Spleen (tissue), 11 donors: ENCODE measurements around the gene MIPEP. TPM values are rescaled to one million over a fixed set of nuclear protein-coding genes. Genes with fewer than 3 reads are reported as not detected.

Source experiments
- DNase-seq: peaks from one replicate; pipeline ENCODE4 v3.0.0-alpha.2; 2020
- H3K27ac ChIP-seq, 8 donors: fragments of 200-600 bp; sonication (generic) in 7 of 8; 1 replicate in 4 of 8; 2 replicates in 4 of 8; pipeline versions ENCODE4 v1.5.0 to v1.8.0; 2016 to 2021; ENCODE audit warnings: inconsistent platforms in 4 of 8, mild to moderate bottlenecking in 4 of 8, moderate library complexity in 1 of 8
- H3K27me3 ChIP-seq, 7 donors: fragments of 200-600 bp; sonication (generic) in 6 of 7; replicated peaks in 1 of 7; 1 replicate in 4 of 7; 2 replicates in 3 of 7; pipeline versions ENCODE4 v1.5.0 to v1.8.0; 2016 to 2021; ENCODE audit warnings: inconsistent platforms in 3 of 7, mild to moderate bottlenecking in 1 of 7
- H3K36me3 ChIP-seq, 6 donors: fragments of 200-600 bp; sonication (generic) in 5 of 6; 1 replicate in 4 of 6; 2 replicates in 2 of 6; pipeline versions ENCODE4 v1.5.0 to v1.8.0; 2016 to 2021; ENCODE audit warnings: inconsistent platforms in 2 of 6
- H3K4me1 ChIP-seq, 6 donors: fragments of 200-600 bp; sonication (generic) in 5 of 6; 1 replicate in 3 of 6; 2 replicates in 3 of 6; pipeline versions ENCODE4 v1.5.0 to v1.8.0; 2016 to 2021; ENCODE audit warnings: inconsistent platforms in 3 of 6
- H3K4me3 ChIP-seq, 8 donors: fragments of 200-600 bp; sonication (generic) in 7 of 8; 1 replicate in 4 of 8; 2 replicates in 4 of 8; pipeline versions ENCODE4 v1.5.0 to v1.8.0; 2016 to 2021; ENCODE audit warnings: inconsistent platforms in 4 of 8, mild to moderate bottlenecking in 4 of 8, moderate library complexity in 2 of 8
- H3K9me3 ChIP-seq, 8 donors: fragments of 200-600 bp; sonication (generic) in 7 of 8; 1 replicate in 4 of 8; 2 replicates in 4 of 8; pipeline versions ENCODE4 v1.5.0 to v1.8.0; 2016 to 2021; ENCODE audit warnings: inconsistent platforms in 4 of 8
- CTCF ChIP-seq, 11 experiments: fragments of 200-600 bp in 7 of 11; fragments of 450-650 bp in 4 of 11; sonication (generic) in 4 of 11; IDR thresholded peaks in 8 of 11; conservative IDR thresholded peaks in 3 of 11; 1 replicate in 7 of 11; 2 replicates in 4 of 11; pipeline versions ENCODE4 v1.4.0 to v1.8.0; 2016 to 2021; ENCODE audit warnings: antibody characterized with exemption in 11 of 11, inconsistent platforms in 4 of 11, mild to moderate bottlenecking in 1 of 11
- POLR2A ChIP-seq, 3 donors: fragments of 450-650 bp; IDR thresholded peaks; one replicate each; pipeline ENCODE4 v1.5.1; 2017; ENCODE audit warnings: antibody characterized with exemption in 3 of 3, mild to moderate bottlenecking in 1 of 3
- POLR2AphosphoS5 ChIP-seq, 3 donors: sonication (generic); formaldehyde crosslinking; IDR thresholded peaks; one replicate each; pipeline ENCODE4 v1.5.1; 2017; ENCODE audit warnings: antibody characterized with exemption in 3 of 3
- WGBS, 5 donors: extraction: QIAGEN DNeasy Blood & Tissue Kit in 3 of 5; methylation state at CpG; one replicate each; pipeline versions ENCODE4 v1.1.5 to v1.1.7; 2013 to 2018; 5-methylcytosine and 5-hydroxymethylcytosine counted together
- intact Hi-C: fragments of 100-400 bp; cut with DNase I; formaldehyde crosslinking; loops from one replicate; pipeline ENCODE4 v1.15.0; 2023; ENCODE audit warnings: low total_unique reads
- polyA plus RNA-seq, 3 donors: library from polyadenylated mRNA; stranded (reverse); fragments of 200-250 nt; gene quantifications; one replicate each; pipeline ENCODE4 v1.2.1, GENCODE V29; 2013
- total RNA-seq, 7 donors: library from RNA; depleted of rRNA in 3 of 7; stranded (reverse); fragments of >200 nt in 3 of 7; fragmentation: NEBNext Ultra II Directional in 4 of 7; extraction: Animal tissue kit (Norgen Biotek cat#: 25700) in 4 of 7; gene quantifications; one replicate each; pipeline versions ENCODE4 v1.1.0 to v1.2.1, GENCODE V29; 2016 to 2021
- donor health status: healthy with polysubstance abuse.
- donor health status: DM: no; HTN: no; CAD: no; lungs with moderate emphysema.
- donor health status: DM: no; HTN: no; CAD: no.
- donor health status: Bipolar disorder and iron deficiency.
- donor health status: healthy.
- donor health status: DM: no; HTN: no; CAD: no.
- donor health status: DM: yes; HTN: yes; CAD: no.

MIPEP gene
- total and polyA plus RNA-seq, 10 donors, result 7.2 to 16.3 (median 10.8) TPM

GRCh38 chr13:23848019-23848418 is 41.2 kb downstream of the MIPEP start:
- intact Hi-C loops, result no loop called here
- peaks cover 0 to 11% (median 0%) of the 10 kb centered on the region in 6 donors for H3K36me3 ChIP-seq
- H3K4me3 ChIP-seq, result no peak overlapping the region
- H3K9me3 ChIP-seq, result no peaks in the 10 kb centered on the region
- no peaks in the 10 kb centered on the region for H3K27me3 ChIP-seq
- 92 to 97% (median 95%) methylated on average over 2 of the region's 2 CpGs for WGBS, 5 donors
- no peak for DNase-seq
- H3K4me1 ChIP-seq, result peaks cover 0 to 39% (median 10%) of the 10 kb centered on the region in 6 donors
- TF ChIP-seq POLR2AphosphoS5 (IDR thresholded peaks at IDR 0.05) (no peak), CTCF (IDR thresholded peaks at IDR 0.05 in 8 of 11, conservative IDR thresholded peaks at IDR 0.05 in 3 of 11) (no peak), POLR2A (IDR thresholded peaks at IDR 0.05) (no peak)
- H3K27ac ChIP-seq, result no peak overlapping the region

GRCh38 chr13:23847497-23847896 is 41.7 kb downstream of the MIPEP start:
- intact Hi-C loops, result no loop called here
- Histone ChIP-seq H3K4me1 (peaks cover 0 to 39% (median 10%) of the 10 kb centered on the region in 6 donors), H3K27ac (no peak overlapping the region), H3K27me3 (no peaks in the 10 kb centered on the region), H3K36me3 (peaks cover 0 to 11% (median 0%) of the 10 kb centered on the region in 6 donors), H3K9me3 (no peaks in the 10 kb centered on the region), H3K4me3 (no peak overlapping the region)
- DNase-seq, result no peak
- WGBS, 5 donors, result 62 to 87% (median 74%) methylated on average over 2 of the region's 2 CpGs
- TF ChIP-seq POLR2A (IDR thresholded peaks at IDR 0.05) (no peak), POLR2AphosphoS5 (IDR thresholded peaks at IDR 0.05) (no peak), CTCF (IDR thresholded peaks at IDR 0.05 in 8 of 11, conservative IDR thresholded peaks at IDR 0.05 in 3 of 11) (no peak)

- no peak for DNase-seq
- TF ChIP-seq CTCF (IDR thresholded peaks at IDR 0.05 in 8 of 11, conservative IDR thresholded peaks at IDR 0.05 in 3 of 11) (no peak), POLR2AphosphoS5 (IDR thresholded peaks at IDR 0.05) (no peak), POLR2A (IDR thresholded peaks at IDR 0.05) (no peak)
- Histone ChIP-seq H3K27me3 (no peaks in the 10 kb centered on the region), H3K36me3 (peaks cover 0 to 20% (median 6%) of the 10 kb centered on the region in 6 donors), H3K27ac (no peak overlapping the region), H3K4me3 (no peak overlapping the region), H3K9me3 (no peaks in the 10 kb centered on the region), H3K4me1 (peaks cover 0 to 39% (median 10%) of the 10 kb centered on the region in 6 donors)
- intact Hi-C loops, result no loop called here
- WGBS, 5 donors, result 70 to 82% (median 74%) methylated on average over 5 of the region's 5 CpGs
Measured at GRCh38 chr13:23845105-23845725, 44.0 kb downstream of the MIPEP start.

- 63 to 99% (median 94%) methylated on average over 2 of the region's 2 CpGs for whole genome bisulfite sequencing, 5 donors
Measured at GRCh38 chr13:23844132-23844531, 45.1 kb downstream of the MIPEP start.

More at GRCh38 chr13:23844132-23844531, 45.1 kb downstream of the MIPEP start:
- no peak for DNase-seq
- Histone ChIP-seq H3K27ac (no peak overlapping the region), H3K9me3 (no peaks in the 10 kb centered on the region), H3K27me3 (no peaks in the 10 kb centered on the region), H3K36me3 (peaks cover 0 to 31% (median 7%) of the 10 kb centered on the region in 6 donors), H3K4me3 (no peak overlapping the region), H3K4me1 (peaks cover 0 to 38% (median 10%) of the 10 kb centered on the region in 6 donors)
- TF ChIP-seq CTCF (IDR thresholded peaks at IDR 0.05 in 8 of 11, conservative IDR thresholded peaks at IDR 0.05 in 3 of 11) (no peak), POLR2A (IDR thresholded peaks at IDR 0.05) (no peak), POLR2AphosphoS5 (IDR thresholded peaks at IDR 0.05) (no peak)
- intact Hi-C loops, result no loop called here
